SK-N-SH treated with all-trans-retinoic acid at 6 μM for 48 hours (cell line): ENCODE measurements around the gene TDRD12.

Source experiments
- ATAC-seq: fragments of 200-7000 bp; cut with Tn5 transposase; 3 replicates; pipeline ENCODE4 v1.9.1; 2020; ENCODE audit warnings: mild to moderate bottlenecking, moderate library complexity
- ARNTL ChIP-seq: fragments of 450-650 bp; formaldehyde crosslinking; IDR thresholded peaks from 2 replicates; pipeline ENCODE4 v1.5.0; 2020; ENCODE audit warnings: low read depth, mild to moderate bottlenecking, moderate library complexity, borderline replicate concordance
- BACH2 ChIP-seq: fragments of 250-450 bp; sonication (Bioruptor Pico); IDR thresholded peaks from 2 replicates; pipeline ENCODE4 v1.9.0; 2021; ENCODE audit warnings: mild to moderate bottlenecking, borderline replicate concordance
- CSDC2 ChIP-seq: fragments of 250-450 bp; sonication (Bioruptor Pico); IDR thresholded peaks from 2 replicates; pipeline ENCODE4 v1.5.0; 2020; ENCODE audit warnings: mild to moderate bottlenecking, moderate library complexity
- ESRRG ChIP-seq: fragments of 250-450 bp; sonication (Bioruptor Pico); IDR thresholded peaks from 2 replicates; pipeline ENCODE4 v1.6.1; 2021; ENCODE audit warnings: mild to moderate bottlenecking
- GLIS3 ChIP-seq: fragments of 250-450 bp; sonication (Bioruptor Pico); IDR thresholded peaks from 2 replicates; pipeline ENCODE4 v1.5.0; 2020; ENCODE audit warnings: mild to moderate bottlenecking, moderate library complexity
- ISL1 ChIP-seq: fragments of 250-450 bp; sonication (Bioruptor Pico); IDR thresholded peaks from 2 replicates; pipeline ENCODE4 v2.1.2; 2022; ENCODE audit warnings: mild to moderate bottlenecking, moderate library complexity
- OSR1 ChIP-seq: fragments of 250-450 bp; sonication (Bioruptor Pico); IDR thresholded peaks from 2 replicates; pipeline ENCODE4 v1.8.0; 2022; ENCODE audit warnings: moderate library complexity, mild to moderate bottlenecking, inconsistent platforms
- PATZ1 ChIP-seq: fragments of 250-450 bp; sonication (Bioruptor Pico); IDR thresholded peaks from 2 replicates; pipeline ENCODE4 v1.8.0; 2020; ENCODE audit warnings: mild to moderate bottlenecking, moderate library complexity, borderline replicate concordance
- POU6F1 ChIP-seq: fragments of 250-450 bp; sonication (Bioruptor Pico); IDR thresholded peaks from 2 replicates; pipeline ENCODE4 v1.8.0; 2021; ENCODE audit warnings: low read depth, mild to moderate bottlenecking, moderate library complexity, borderline replicate concordance
- PPARA ChIP-seq: fragments of 250-450 bp; sonication (Bioruptor Pico); IDR thresholded peaks from 2 replicates; pipeline ENCODE4 v1.5.0; 2020; ENCODE audit warnings: mild to moderate bottlenecking, borderline replicate concordance
- RARB ChIP-seq: fragments of 250-450 bp; sonication (Bioruptor Pico); IDR thresholded peaks from 2 replicates; pipeline ENCODE4 v1.8.0; 2021; ENCODE audit warnings: mild to moderate bottlenecking, moderate library complexity
- SNAI2 ChIP-seq: fragments of 250-450 bp; sonication (Bioruptor Pico); IDR thresholded peaks from 2 replicates; pipeline ENCODE4 v1.5.0; 2020; ENCODE audit warnings: mild to moderate bottlenecking, moderate library complexity
- TCF4 ChIP-seq: fragments of 250-450 bp; sonication (Bioruptor Pico); IDR thresholded peaks from 2 replicates; pipeline ENCODE4 v1.8.0; 2021; ENCODE audit warnings: mild to moderate bottlenecking, moderate library complexity, borderline replicate concordance
- TOX ChIP-seq: fragments of 250-450 bp; sonication (Bioruptor Pico); IDR thresholded peaks from 2 replicates; pipeline ENCODE4 v1.8.0; 2021; ENCODE audit warnings: mild to moderate bottlenecking, moderate library complexity, borderline replicate concordance
- TSHZ2 ChIP-seq: fragments of 250-450 bp; sonication (Bioruptor Pico); IDR thresholded peaks from 2 replicates; pipeline ENCODE4 v1.5.0; 2020; ENCODE audit warnings: mild to moderate bottlenecking, moderate library complexity
- ZC3H10 ChIP-seq: fragments of 250-450 bp; sonication (Bioruptor Pico); IDR thresholded peaks from 2 replicates; pipeline ENCODE4 v1.5.1; 2021; ENCODE audit warnings: mild to moderate bottlenecking, moderate library complexity
- ZFP3 ChIP-seq: fragments of 250-450 bp; sonication (Bioruptor Pico); IDR thresholded peaks from 2 replicates; pipeline ENCODE4 v1.5.0; 2020; ENCODE audit warnings: mild to moderate bottlenecking, moderate library complexity
- ZFP30 ChIP-seq: fragments of 450-650 bp; formaldehyde crosslinking; IDR thresholded peaks from 2 replicates; pipeline ENCODE4 v1.5.0; 2022; ENCODE audit warnings: mild to moderate bottlenecking, moderate library complexity
- ZNF565 ChIP-seq: fragments of 450-650 bp; formaldehyde crosslinking; conservative IDR thresholded peaks from 2 replicates; pipeline ENCODE4 v1.5.0; 2020; ENCODE audit warnings: low read depth, mild to moderate bottlenecking, moderate library complexity
- ZNF70 ChIP-seq: fragments of 450-650 bp; formaldehyde crosslinking; IDR thresholded peaks from 2 replicates; pipeline ENCODE4 v1.5.0; 2020; ENCODE audit warnings: mild to moderate bottlenecking, moderate library complexity

Gene TDRD12

GRCh38 chr19:32800754-32801153 is 81.2 kb downstream of the TDRD12 start:
- TF ChIP-seq ZFP30 (CRISPR knock-in tag) = no peak
- TF ChIP-seq ESRRG (CRISPR knock-in tag) = no peak
- TF ChIP-seq ZC3H10 (CRISPR knock-in tag) = no peak
- TF ChIP-seq CSDC2 (CRISPR knock-in tag) = no peak
- TF ChIP-seq TCF4 (CRISPR knock-in tag) = no peak
- TF ChIP-seq PATZ1 (CRISPR knock-in tag) = no peak
- ATAC-seq = no peak

GRCh38 chr19:32802840-32803239 is 83.3 kb downstream of the TDRD12 start:
- TF ChIP-seq PATZ1 (CRISPR knock-in tag) = no peak
- TF ChIP-seq RARB (CRISPR knock-in tag) = no peak
- no peak for TF ChIP-seq GLIS3 (CRISPR knock-in tag)
- TF ChIP-seq ARNTL (CRISPR knock-in tag) = no peak
- TF ChIP-seq TSHZ2 (CRISPR knock-in tag) = no peak
- TF ChIP-seq OSR1 (CRISPR knock-in tag) = no peak
- no peak for TF ChIP-seq ZFP30 (CRISPR knock-in tag)
- TF ChIP-seq POU6F1 (CRISPR knock-in tag) = no peak
- no peak for TF ChIP-seq PPARA (CRISPR knock-in tag)
- no peak for TF ChIP-seq TCF4 (CRISPR knock-in tag)
- TF ChIP-seq ESRRG (CRISPR knock-in tag) = no peak

GRCh38 chr19:32808236-32808635 is 88.7 kb downstream of the TDRD12 start:
- TF ChIP-seq ZFP30 (CRISPR knock-in tag) = no peak
- no peak for TF ChIP-seq OSR1 (CRISPR knock-in tag)
- TF ChIP-seq TSHZ2 (CRISPR knock-in tag) = no peak
- no peak for TF ChIP-seq ISL1 (CRISPR knock-in tag)
- no peak for TF ChIP-seq ZNF70 (CRISPR knock-in tag)
- TF ChIP-seq TOX (CRISPR knock-in tag) = no peak
- no peak for TF ChIP-seq TCF4 (CRISPR knock-in tag)
- TF ChIP-seq ZC3H10 (CRISPR knock-in tag) = no peak
- no peak for TF ChIP-seq ZNF565 (CRISPR knock-in tag)
- TF ChIP-seq PATZ1 (CRISPR knock-in tag) = no peak
- TF ChIP-seq ARNTL (CRISPR knock-in tag) = no peak
- TF ChIP-seq RARB (CRISPR knock-in tag) = no peak
- no peak for TF ChIP-seq ZFP3 (CRISPR knock-in tag)
- no peak for TF ChIP-seq SNAI2 (CRISPR knock-in tag)
- TF ChIP-seq GLIS3 (CRISPR knock-in tag) = no peak
- no peak for TF ChIP-seq PPARA (CRISPR knock-in tag)
- TF ChIP-seq BACH2 (CRISPR knock-in tag) = no peak

More at GRCh38 chr19:32802840-32803239, 83.3 kb downstream of the TDRD12 start:
- no peak for ATAC-seq

More at GRCh38 chr19:32808236-32808635, 88.7 kb downstream of the TDRD12 start:
- no peak for ATAC-seq
